Trophoblast cell (in vitro differentiated cells and primary cell): ENCODE results near the gene FCRL6.

Source experiments
- DNase-seq, 2 donors: peaks; one replicate each; pipeline ENCODE4 v3.0.0-alpha.2; 2016
- H2AFZ ChIP-seq: 2 replicates; pipeline ENCODE4 v1.6.1; 2013; ENCODE audit warnings: low read length, moderate library complexity, mild to moderate bottlenecking; ENCODE audit not compliant: insufficient read depth, poor library complexity
- H2AK5ac ChIP-seq: 2 replicates; pipeline ENCODE4 v1.6.1; 2013; ENCODE audit warnings: mild to moderate bottlenecking, low read length
- H2BK120ac ChIP-seq: 2 replicates; pipeline ENCODE4 v1.6.1; 2013; ENCODE audit warnings: low read length, mild to moderate bottlenecking, moderate library complexity; ENCODE audit not compliant: insufficient read depth, poor library complexity
- H2BK12ac ChIP-seq: 2 replicates; pipeline ENCODE4 v1.6.1; 2013; ENCODE audit warnings: mild to moderate bottlenecking, low read length, moderate library complexity
- H2BK5ac ChIP-seq: 2 replicates; pipeline ENCODE4 v1.6.1; 2013; ENCODE audit warnings: low read length, low read depth, moderate library complexity, mild to moderate bottlenecking; ENCODE audit not compliant: poor library complexity
- H3K14ac ChIP-seq: 2 replicates; pipeline ENCODE4 v1.6.1; 2013; ENCODE audit warnings: mild to moderate bottlenecking, low read length
- H3K18ac ChIP-seq: 2 replicates; pipeline ENCODE4 v1.6.1; 2013; ENCODE audit warnings: mild to moderate bottlenecking, low read length
- H3K23ac ChIP-seq: 2 replicates; pipeline ENCODE4 v1.6.1; 2013; ENCODE audit warnings: low read length
- H3K27ac ChIP-seq: 2 replicates; pipeline ENCODE4 v1.5.1; 2013; ENCODE audit warnings: low read depth, mild to moderate bottlenecking, inconsistent platforms, low read length, moderate library complexity
- H3K27me3 ChIP-seq: 2 replicates; pipeline ENCODE4 v1.6.1; 2013; ENCODE audit warnings: inconsistent platforms, mild to moderate bottlenecking, low read length, moderate library complexity; ENCODE audit not compliant: insufficient read depth
- H3K36me3 ChIP-seq, 2 experiments: 1 replicate in 1 of 2; 2 replicates in 1 of 2; pipeline ENCODE4 v1.6.1; 2013; ENCODE audit warnings: low read length in 2 of 2, mild to moderate bottlenecking in 2 of 2, moderate library complexity in 1 of 2; ENCODE audit not compliant: insufficient read depth in 2 of 2, control insufficient read depth in 1 of 2
- H3K4ac ChIP-seq: 2 replicates; pipeline ENCODE4 v1.6.1; 2013; ENCODE audit warnings: low read depth, mild to moderate bottlenecking, low read length, moderate library complexity
- H3K4me1 ChIP-seq, 2 experiments: 1 replicate in 1 of 2; 2 replicates in 1 of 2; pipeline ENCODE4 v1.6.1; 2013; ENCODE audit warnings: low read length in 2 of 2, mild to moderate bottlenecking in 2 of 2, moderate library complexity in 1 of 2; ENCODE audit not compliant: insufficient read depth in 2 of 2, control insufficient read depth in 1 of 2
- H3K4me2 ChIP-seq: 2 replicates; pipeline ENCODE4 v1.6.1; 2013; ENCODE audit warnings: inconsistent platforms, mild to moderate bottlenecking, low read length, moderate library complexity
- H3K4me3 ChIP-seq: 2 replicates; pipeline ENCODE4 v1.5.1; 2013; ENCODE audit warnings: mild to moderate bottlenecking, low read depth, low read length, inconsistent platforms
- H3K79me1 ChIP-seq: one replicate; pipeline ENCODE4 v1.6.1; 2013; ENCODE audit warnings: low read length
- H3K79me2 ChIP-seq: 2 replicates; pipeline ENCODE4 v1.6.1; 2013; ENCODE audit warnings: low read length, mild to moderate bottlenecking; ENCODE audit not compliant: control insufficient read depth, insufficient read depth, poor library complexity
- H3K9ac ChIP-seq: 2 replicates; pipeline ENCODE4 v1.6.1; 2013; ENCODE audit warnings: mild to moderate bottlenecking, low read length
- H3K9me3 ChIP-seq: 2 replicates; pipeline ENCODE4 v1.6.1; 2013; ENCODE audit warnings: low read depth, mild to moderate bottlenecking, control low read depth, inconsistent platforms, low read length; ENCODE audit not compliant: insufficient read depth
- H4K12ac ChIP-seq: 2 replicates; pipeline ENCODE4 v1.6.1; 2013; ENCODE audit warnings: low read depth, mild to moderate bottlenecking, low read length, moderate library complexity
- H4K8ac ChIP-seq: 2 replicates; pipeline ENCODE4 v1.6.1; 2013; ENCODE audit warnings: low read depth, mild to moderate bottlenecking, low read length, moderate library complexity
- H4K91ac ChIP-seq: one replicate; pipeline ENCODE4 v1.6.1; 2013; ENCODE audit warnings: low read depth, mild to moderate bottlenecking, low read length, moderate library complexity
- WGBS: extraction: QIAGEN DNeasy Blood & Tissue Kit; methylation state at CpG from one replicate; pipeline ENCODE4 v1.1.7; 2013; ENCODE audit warnings: missing lambda C conversion rate; ENCODE audit not compliant: insufficient read length, insufficient coverage; ENCODE audit errors: extremely low coverage; 5-methylcytosine and 5-hydroxymethylcytosine counted together

The FCRL6 gene

DNA sequence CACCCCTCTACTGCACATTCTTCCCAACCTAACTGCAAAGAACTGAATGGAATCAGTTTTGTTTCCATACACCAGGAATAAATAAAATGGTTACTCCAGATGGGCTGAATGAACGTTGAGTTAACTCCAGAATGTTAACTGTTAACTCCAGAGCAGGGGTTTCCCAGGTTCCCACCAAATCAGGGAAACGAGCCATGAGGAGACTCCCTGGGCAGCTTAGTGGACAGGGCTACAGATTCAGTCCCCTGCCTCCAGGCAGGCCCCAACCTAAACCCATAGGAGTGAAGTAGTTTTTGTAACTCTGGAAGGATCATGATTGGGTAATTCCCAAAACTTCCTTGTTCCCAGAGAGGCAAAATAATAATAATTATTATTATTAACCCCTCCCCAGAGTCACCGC is 46.2 kb downstream of the FCRL6 start:
- H3K79me1 ChIP-seq, result peaks cover 5% of the 10 kb centered on the region
- H4K12ac ChIP-seq, result no peak overlapping the region
- no peak overlapping the region for H4K8ac ChIP-seq
- H3K27ac ChIP-seq, result no peak overlapping the region
- H3K18ac ChIP-seq, result no peak overlapping the region
- H4K91ac ChIP-seq, result peak overlapping the region; percentile 53
- no peaks in the 10 kb centered on the region for H3K9me3 ChIP-seq
- no peak overlapping the region for H3K9ac ChIP-seq
- WGBS, result no CpG with 5 or more reads among the region's 3 CpGs
- H2BK12ac ChIP-seq, result no peak overlapping the region
- H3K14ac ChIP-seq, result no peak overlapping the region
- no peak overlapping the region for H3K4me3 ChIP-seq
- H3K4ac ChIP-seq, result no peak overlapping the region
- H2BK5ac ChIP-seq, result no peak overlapping the region
- H3K4me1 ChIP-seq, result peaks cover 13 to 23% of the 10 kb centered on the region in 2 experiments
- no peak overlapping the region for H3K23ac ChIP-seq
- DNase-seq, result no peak
- H3K4me2 ChIP-seq, result no peak overlapping the region
- no peak overlapping the region for H2AFZ ChIP-seq
- no peaks in the 10 kb centered on the region for H3K27me3 ChIP-seq
- H3K79me2 ChIP-seq, result no peaks in the 10 kb centered on the region
- no peak overlapping the region for H2BK120ac ChIP-seq
- no peak overlapping the region for H2AK5ac ChIP-seq
- no peaks in the 10 kb centered on the region for H3K36me3 ChIP-seq

DNA sequence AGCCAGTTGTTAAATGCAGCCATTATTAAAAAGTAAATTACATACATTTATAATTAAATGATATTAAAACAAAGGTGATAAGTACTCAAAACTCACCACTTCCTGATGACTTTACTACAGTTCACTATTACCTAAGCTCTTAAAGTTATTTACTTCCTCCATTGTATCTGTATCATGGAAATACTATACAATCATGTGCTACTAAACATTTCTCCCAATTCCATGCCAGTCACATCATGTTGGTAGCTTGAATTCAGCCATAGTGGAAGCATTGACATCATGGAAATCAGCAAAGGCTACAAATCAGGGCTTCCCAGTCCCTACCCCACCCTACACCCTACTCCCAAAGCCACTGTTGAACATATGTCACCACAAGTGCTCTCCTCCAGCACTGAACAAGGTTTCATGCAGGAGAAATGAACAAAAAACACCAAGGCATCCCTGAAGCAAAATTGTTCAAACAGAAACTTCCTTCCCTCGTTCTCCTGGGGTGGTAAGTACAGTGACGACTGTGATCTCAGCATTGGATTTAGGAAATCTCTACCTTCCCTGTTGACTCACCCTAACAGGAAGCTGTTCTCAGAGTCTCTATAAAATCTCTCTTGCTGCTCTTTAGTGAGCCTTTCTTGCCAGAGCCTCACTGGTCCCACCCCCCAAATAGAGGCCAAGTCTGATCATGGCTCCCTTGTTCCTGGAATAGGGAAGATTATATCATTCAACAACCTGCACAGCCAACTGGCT is 47.6 kb downstream of the FCRL6 start:
- no peak overlapping the region for H3K9ac ChIP-seq
- H3K79me1 ChIP-seq, result peaks cover 5% of the 10 kb centered on the region
- no peak overlapping the region for H3K4me3 ChIP-seq
- H3K23ac ChIP-seq, result no peak overlapping the region
- peaks cover 8% of the 10 kb centered on the region for H3K27me3 ChIP-seq
- no peak overlapping the region for H3K4me2 ChIP-seq
- H2BK5ac ChIP-seq, result no peak overlapping the region
- H2BK120ac ChIP-seq, result no peak overlapping the region
- peaks cover 18 to 27% of the 10 kb centered on the region in 2 experiments for H3K4me1 ChIP-seq
- H2BK12ac ChIP-seq, result peak overlapping the region; percentile 80
- peak overlapping the region; percentile 52 for H4K91ac ChIP-seq
- DNase-seq, result peak in 1 of 2 donors; percentile 50
- no peak overlapping the region for H3K4ac ChIP-seq
- no peak overlapping the region for H3K14ac ChIP-seq
- H3K36me3 ChIP-seq, result no peaks in the 10 kb centered on the region
- peak overlapping the region; percentile 45 for H2AFZ ChIP-seq
- H4K12ac ChIP-seq, result no peak overlapping the region
- WGBS, result no CpG with 5 or more reads among the region's 2 CpGs
- no peaks in the 10 kb centered on the region for H3K9me3 ChIP-seq
- H3K27ac ChIP-seq, result no peak overlapping the region
- no peak overlapping the region for H4K8ac ChIP-seq
- H3K79me2 ChIP-seq, result no peaks in the 10 kb centered on the region
- no peak overlapping the region for H3K18ac ChIP-seq
- no peak overlapping the region for H2AK5ac ChIP-seq

DNA sequence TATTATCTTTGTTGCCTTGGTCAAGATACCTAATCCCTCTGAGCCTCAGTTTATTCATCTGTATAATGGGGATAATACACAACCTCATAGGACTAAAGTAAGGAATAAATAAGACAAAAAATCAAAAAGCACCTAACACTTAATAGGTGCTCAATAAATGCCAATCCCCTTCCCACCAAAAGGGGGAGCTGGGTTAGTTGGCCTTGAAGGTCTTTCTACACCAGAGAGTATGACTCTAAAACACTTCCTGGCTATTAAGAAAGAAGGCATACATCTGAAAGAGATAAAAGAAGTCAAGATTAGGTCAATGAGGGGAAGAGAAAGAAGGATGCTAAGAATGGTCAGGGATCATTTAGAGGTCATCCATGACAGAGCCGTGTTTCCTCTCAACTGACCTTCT is 49.2 kb downstream of the FCRL6 start:
- Histone ChIP-seq H3K79me2 (no peaks in the 10 kb centered on the region), H4K91ac (no peak overlapping the region), H2BK5ac (no peak overlapping the region), H3K23ac (no peak overlapping the region), H3K36me3 (no peaks in the 10 kb centered on the region), H2AFZ (no peak overlapping the region), H2BK12ac (no peak overlapping the region), H3K79me1 (peaks cover 5% of the 10 kb centered on the region), H3K4me2 (no peak overlapping the region), H3K14ac (no peak overlapping the region), H3K4ac (no peak overlapping the region), H4K8ac (no peak overlapping the region), H3K18ac (no peak overlapping the region), H3K9ac (no peak overlapping the region), H3K9me3 (peaks cover 3% of the 10 kb centered on the region), H2AK5ac (no peak overlapping the region), H3K4me1 (peaks cover 12 to 20% of the 10 kb centered on the region in 2 experiments), H3K27ac (no peak overlapping the region), H4K12ac (no peak overlapping the region), H3K27me3 (peaks cover 20% of the 10 kb centered on the region), H2BK120ac (no peak overlapping the region), H3K4me3 (no peak overlapping the region)
- WGBS, result no CpG with 5 or more reads among the region's 1 CpG
- DNase-seq, result no peak

DNA sequence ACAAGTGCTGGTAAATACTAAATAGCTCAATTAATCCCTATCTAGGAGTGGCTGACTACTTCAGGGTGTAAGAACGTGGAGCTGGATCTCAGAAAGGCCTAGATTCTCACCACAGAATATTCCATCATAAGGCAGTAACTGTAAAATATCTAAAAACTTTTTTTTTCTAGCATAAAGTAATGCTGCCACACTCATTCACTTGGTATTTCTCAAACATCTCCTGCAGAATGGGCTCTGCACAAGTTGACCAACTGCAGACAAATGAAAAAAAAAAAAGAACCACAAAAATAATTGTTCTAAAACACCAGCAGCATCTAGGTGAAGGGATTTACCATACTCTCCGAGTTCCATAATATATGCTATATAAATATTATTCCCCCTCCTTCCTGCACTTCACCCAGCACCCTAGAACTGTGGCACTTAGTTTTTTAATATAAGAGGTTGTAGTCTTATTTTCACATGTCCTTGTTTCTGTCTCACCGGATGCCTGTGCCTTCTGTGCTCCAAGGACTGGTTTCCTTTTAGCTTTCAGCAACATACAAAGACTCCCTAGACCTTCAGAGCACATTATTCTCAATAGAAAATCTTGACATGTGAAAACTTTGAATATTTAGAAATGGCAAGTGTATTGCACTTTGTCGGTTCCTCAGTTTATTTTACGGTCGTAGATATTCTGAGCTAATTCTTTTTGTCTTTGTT is 51.4 kb downstream of the FCRL6 start:
- no peak overlapping the region for H3K4me3 ChIP-seq
- H2BK5ac ChIP-seq, result no peak overlapping the region
- no peak overlapping the region for H2BK120ac ChIP-seq
- no peak overlapping the region for H3K27ac ChIP-seq
- peak overlapping the region; percentile 83 for H3K4me2 ChIP-seq
- no peaks in the 10 kb centered on the region for H3K79me2 ChIP-seq
- no peak overlapping the region for H4K8ac ChIP-seq
- no peak overlapping the region for H2BK12ac ChIP-seq
- peaks cover 8 to 9% of the 10 kb centered on the region in 2 experiments for H3K4me1 ChIP-seq
- no peak overlapping the region for H3K18ac ChIP-seq
- no CpG with 5 or more reads among the region's 6 CpGs for WGBS
- no peak overlapping the region for H3K4ac ChIP-seq
- no peak for DNase-seq
- no peaks in the 10 kb centered on the region for H3K79me1 ChIP-seq
- H2AFZ ChIP-seq, result no peak overlapping the region
- no peak overlapping the region for H4K12ac ChIP-seq
- H3K9me3 ChIP-seq, result peaks cover 5% of the 10 kb centered on the region
- no peak overlapping the region for H3K9ac ChIP-seq
- no peak overlapping the region for H4K91ac ChIP-seq
- H3K36me3 ChIP-seq, result no peaks in the 10 kb centered on the region
- peaks cover 20% of the 10 kb centered on the region for H3K27me3 ChIP-seq
- H2AK5ac ChIP-seq, result no peak overlapping the region
- no peak overlapping the region for H3K23ac ChIP-seq
- no peak overlapping the region for H3K14ac ChIP-seq
